A673 (cell line): ENCODE measurements around the gene MUC12.
"Not testable (repeated sequence)": the region's sequence is repeated elsewhere in the genome, so short reads cannot be mapped to it uniquely, and the experiment has no call there.

Experiments used
- EZH2 ChIP-seq: fragments of 200-600 bp; sonication (generic); IDR thresholded peaks from 2 replicates; pipeline ENCODE4 v1.6.1; 2017; ENCODE audit warnings: borderline replicate concordance, low read depth, mild to moderate bottlenecking, mixed read lengths, antibody characterized with exemption, low read length; ENCODE audit not compliant: poor library complexity, severe bottlenecking
- TF ChIP-seq, protein P1 (sequence below): fragments of 300-800, 200-600 bp; sonication (generic); conservative IDR thresholded peaks from 2 replicates; pipeline ENCODE4 v1.5.1; 2017; ENCODE audit warnings: low read depth, mild to moderate bottlenecking, antibody characterized with exemption, low read length, moderate library complexity, mixed read lengths

DNA sequence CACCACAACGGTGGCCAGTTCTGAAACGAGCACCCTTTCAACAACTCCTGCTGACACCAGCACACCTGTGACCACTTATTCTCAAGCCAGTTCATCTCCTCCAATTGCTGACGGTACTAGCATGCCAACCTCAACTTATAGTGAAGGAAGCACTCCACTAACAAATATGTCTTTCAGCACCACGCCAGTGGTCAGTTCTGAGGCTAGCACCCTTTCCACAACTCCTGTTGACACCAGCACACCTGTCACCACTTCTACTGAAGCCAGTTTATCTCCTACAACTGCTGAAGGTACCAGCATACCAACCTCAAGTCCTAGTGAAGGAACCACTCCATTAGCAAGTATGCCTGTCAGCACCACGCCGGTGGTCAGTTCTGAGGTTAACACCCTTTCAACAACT is 71.9 kb downstream of the MUC12 start:
- not testable (repeated sequence) for TF ChIP-seq EZH2
- TF ChIP-seq, protein P1, sequence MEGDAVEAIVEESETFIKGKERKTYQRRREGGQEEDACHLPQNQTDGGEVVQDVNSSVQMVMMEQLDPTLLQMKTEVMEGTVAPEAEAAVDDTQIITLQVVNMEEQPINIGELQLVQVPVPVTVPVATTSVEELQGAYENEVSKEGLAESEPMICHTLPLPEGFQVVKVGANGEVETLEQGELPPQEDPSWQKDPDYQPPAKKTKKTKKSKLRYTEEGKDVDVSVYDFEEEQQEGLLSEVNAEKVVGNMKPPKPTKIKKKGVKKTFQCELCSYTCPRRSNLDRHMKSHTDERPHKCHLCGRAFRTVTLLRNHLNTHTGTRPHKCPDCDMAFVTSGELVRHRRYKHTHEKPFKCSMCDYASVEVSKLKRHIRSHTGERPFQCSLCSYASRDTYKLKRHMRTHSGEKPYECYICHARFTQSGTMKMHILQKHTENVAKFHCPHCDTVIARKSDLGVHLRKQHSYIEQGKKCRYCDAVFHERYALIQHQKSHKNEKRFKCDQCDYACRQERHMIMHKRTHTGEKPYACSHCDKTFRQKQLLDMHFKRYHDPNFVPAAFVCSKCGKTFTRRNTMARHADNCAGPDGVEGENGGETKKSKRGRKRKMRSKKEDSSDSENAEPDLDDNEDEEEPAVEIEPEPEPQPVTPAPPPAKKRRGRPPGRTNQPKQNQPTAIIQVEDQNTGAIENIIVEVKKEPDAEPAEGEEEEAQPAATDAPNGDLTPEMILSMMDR, result not testable (repeated sequence)
